Neural progenitor cell (in vitro differentiated cells): ENCODE results near the gene KRT26.

Experiments used
- CTCF ChIP-seq: fragments of 200-600 bp; sonication (generic); IDR thresholded peaks from 2 replicates; pipeline ENCODE4 v1.5.1; 2017; ENCODE audit warnings: antibody characterized with exemption, mild to moderate bottlenecking
- EZH2 ChIP-seq: fragments of 200-600 bp; sonication (generic); IDR thresholded peaks from 2 replicates; pipeline ENCODE4 v1.6.1; 2017; ENCODE audit warnings: antibody characterized with exemption, mild to moderate bottlenecking, moderate library complexity
- EZH2phosphoT487 ChIP-seq: fragments of 200-600 bp; sonication (generic); IDR thresholded peaks from 2 replicates; pipeline ENCODE4 v1.6.1; 2017; ENCODE audit warnings: antibody characterized with exemption

GRCh38 chr17:40750391-40750790 is 21.6 kb downstream of the KRT26 start:
- no peak for TF ChIP-seq EZH2
- no peak for TF ChIP-seq CTCF
- no peak for TF ChIP-seq EZH2phosphoT487
